GM12873 (cell line): Measurements from ENCODE around the gene ATF6B.

Experiments
- TF ChIP-seq, protein P1 (sequence below): IDR thresholded peaks from 2 replicates; pipeline ENCODE4 v1.5.1; 2012; ENCODE audit warnings: low read depth, mild to moderate bottlenecking, moderate library complexity, low read length, control low read depth; ENCODE audit not compliant: insufficient read depth; ENCODE audit errors: missing control alignments

The ATF6B gene

DNA sequence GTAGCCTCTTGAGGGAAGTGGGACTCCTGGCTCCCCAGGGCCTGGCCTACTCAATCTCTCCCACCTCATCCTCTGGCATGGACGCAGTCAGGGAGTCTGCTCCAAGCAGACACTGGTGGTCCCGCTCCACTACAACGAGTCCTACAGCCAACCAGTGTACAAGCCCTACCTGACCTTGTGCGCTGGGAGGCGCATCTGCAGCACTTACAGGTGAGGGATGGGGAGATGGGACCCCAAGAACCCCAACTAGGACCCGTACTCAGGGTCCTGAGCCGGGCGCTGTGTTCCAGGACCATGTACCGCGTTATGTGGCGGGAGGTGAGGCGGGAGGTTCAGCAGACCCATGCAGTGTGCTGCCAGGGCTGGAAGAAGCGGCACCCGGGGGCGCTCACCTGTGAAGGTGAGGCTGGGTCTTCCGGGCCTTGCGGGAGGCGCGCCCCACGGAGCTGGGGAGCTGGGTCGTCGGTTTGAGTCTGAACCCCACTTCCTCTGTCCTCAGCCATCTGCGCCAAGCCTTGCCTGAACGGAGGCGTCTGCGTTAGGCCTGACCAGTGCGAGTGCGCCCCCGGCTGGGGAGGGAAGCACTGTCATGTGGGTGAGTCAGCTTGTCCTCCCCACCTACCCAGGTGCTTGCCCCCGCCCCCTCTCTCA lies 38.5 kb upstream of the ATF6B start:
- TF ChIP-seq, protein P1, sequence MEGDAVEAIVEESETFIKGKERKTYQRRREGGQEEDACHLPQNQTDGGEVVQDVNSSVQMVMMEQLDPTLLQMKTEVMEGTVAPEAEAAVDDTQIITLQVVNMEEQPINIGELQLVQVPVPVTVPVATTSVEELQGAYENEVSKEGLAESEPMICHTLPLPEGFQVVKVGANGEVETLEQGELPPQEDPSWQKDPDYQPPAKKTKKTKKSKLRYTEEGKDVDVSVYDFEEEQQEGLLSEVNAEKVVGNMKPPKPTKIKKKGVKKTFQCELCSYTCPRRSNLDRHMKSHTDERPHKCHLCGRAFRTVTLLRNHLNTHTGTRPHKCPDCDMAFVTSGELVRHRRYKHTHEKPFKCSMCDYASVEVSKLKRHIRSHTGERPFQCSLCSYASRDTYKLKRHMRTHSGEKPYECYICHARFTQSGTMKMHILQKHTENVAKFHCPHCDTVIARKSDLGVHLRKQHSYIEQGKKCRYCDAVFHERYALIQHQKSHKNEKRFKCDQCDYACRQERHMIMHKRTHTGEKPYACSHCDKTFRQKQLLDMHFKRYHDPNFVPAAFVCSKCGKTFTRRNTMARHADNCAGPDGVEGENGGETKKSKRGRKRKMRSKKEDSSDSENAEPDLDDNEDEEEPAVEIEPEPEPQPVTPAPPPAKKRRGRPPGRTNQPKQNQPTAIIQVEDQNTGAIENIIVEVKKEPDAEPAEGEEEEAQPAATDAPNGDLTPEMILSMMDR: no peak

DNA sequence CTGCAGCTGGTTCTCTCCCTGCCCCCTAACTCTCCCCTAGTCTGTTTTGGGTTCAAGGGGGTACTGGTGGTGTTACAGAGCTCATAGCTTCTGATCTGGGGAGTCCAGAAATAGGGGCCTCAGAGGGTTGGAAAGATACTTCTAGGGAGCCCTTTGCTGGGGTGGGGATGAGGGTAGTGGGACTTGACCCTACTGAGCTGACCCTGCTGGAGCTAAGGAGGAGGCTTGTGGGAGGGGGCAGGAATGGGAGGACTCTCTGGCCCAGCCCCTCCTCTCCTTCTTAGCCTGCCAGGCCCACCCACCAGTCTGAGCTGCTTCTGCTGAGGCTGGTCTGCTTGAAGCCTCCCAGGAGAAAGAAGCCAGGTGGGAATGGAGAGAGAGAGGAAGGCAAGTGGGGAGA lies 36.2 kb upstream of the ATF6B start, which contains the start of gene EGFL8:
TSS of gene EGFL8 (plus strand) at position 301 of the 400 bp plus-strand sequence. CDS start 1,571 bp downstream, outside the sequence.
- TF ChIP-seq, protein P1: no peak

DNA sequence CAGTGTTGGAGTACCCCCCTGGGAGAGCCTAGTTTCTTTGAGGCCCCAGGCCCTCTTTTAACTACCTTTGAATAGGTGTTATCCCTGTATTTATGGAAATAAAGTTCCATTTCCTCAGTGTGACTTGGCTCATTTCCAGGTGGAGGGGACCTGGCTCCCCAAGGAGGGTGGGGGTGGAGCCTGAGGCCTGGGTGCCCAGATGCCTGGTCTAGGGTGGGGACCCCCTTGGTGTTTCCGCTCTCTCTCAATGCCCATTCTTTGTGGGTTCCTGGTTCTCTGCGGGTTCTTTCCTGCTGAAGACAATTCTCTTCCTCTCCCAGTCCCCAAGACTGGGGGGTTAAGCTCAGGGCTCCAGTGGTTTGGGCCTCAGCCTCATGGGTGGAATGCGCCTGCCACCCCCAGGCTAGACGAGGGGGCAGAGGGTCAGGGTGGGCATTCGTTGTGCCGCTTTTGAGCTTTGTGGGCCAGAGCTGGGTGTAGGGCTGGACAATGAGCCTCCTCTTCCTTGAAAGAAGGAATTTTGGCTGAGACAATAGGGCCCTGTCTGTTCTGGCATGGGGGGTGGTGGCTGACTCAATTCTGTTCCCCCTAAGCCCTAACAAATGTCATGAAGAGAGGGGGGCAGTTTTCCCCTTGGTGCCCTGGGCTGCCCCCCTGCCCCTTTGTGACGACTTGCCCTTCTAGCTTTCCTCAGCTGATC lies 35.7 kb upstream of the ATF6B start:
- TF ChIP-seq, protein P1: no peak

DNA sequence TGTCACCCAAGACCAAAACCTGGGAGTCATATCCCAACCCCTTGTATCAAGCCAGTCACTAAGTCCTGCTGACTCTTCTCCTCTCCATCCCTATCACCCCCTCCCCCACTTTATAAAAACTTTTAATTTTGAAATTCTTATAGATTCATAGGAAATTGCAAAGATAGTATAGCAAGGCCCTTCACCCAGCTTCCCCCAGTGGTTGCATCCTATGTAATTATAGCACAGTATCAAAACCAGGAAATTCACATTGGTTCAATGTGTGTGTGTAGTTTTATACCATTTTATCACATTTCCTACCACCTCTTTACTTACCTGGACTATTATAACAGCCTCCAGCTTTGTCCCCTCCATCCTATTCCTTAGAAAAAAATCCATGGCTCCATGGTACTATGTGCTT lies 30.0 kb upstream of the ATF6B start:
- TF ChIP-seq, protein P1: no peak

DNA sequence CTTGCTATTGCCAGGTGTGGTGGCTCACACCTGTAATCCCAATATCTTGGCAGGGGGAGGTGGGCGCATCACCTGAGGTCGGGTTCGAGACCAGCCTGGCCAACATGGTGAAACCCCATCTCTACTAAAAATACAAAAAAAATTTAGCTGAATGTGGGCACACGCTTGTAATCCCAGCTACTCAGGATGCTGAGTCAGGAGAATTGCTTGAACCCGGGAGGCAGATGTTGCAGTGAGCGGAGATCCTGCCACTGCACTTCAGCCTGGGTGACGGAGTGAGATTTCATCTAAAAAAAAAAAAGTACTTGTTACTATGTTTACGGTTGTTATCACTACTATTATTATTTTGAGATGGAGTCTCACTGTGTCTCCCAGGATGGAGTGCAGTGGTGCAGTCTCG lies 28.8 kb upstream of the ATF6B start:
- TF ChIP-seq, protein P1: no peak

DNA sequence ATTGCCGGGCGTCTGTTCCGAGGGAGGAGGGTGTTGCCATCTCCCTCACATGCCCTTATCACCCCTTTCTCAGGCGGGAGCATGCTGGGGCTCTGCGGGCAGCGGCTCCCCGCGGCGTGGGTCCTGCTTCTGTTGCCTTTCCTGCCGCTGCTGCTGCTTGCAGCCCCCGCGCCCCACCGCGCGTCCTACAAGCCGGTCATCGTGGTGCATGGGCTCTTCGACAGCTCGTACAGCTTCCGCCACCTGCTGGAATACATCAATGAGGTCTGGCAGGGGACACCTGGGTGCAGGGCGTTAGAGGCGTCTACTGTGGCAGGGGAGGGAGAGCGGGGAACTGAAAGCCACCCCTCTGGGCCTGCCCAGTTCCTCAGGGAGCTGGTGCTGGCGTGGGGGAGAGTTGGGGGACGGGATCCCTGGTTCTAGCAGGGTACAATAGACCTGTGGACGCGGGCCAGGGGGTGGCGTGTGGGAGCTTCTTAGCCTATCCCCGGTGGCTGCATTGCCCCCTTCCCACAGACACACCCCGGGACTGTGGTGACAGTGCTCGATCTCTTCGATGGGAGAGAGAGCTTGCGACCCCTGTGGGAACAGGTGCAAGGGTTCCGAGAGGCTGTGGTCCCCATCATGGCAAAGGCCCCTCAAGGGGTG lies 26.6 kb upstream of the ATF6B start:
- TF ChIP-seq, protein P1: peak; percentile 65

DNA sequence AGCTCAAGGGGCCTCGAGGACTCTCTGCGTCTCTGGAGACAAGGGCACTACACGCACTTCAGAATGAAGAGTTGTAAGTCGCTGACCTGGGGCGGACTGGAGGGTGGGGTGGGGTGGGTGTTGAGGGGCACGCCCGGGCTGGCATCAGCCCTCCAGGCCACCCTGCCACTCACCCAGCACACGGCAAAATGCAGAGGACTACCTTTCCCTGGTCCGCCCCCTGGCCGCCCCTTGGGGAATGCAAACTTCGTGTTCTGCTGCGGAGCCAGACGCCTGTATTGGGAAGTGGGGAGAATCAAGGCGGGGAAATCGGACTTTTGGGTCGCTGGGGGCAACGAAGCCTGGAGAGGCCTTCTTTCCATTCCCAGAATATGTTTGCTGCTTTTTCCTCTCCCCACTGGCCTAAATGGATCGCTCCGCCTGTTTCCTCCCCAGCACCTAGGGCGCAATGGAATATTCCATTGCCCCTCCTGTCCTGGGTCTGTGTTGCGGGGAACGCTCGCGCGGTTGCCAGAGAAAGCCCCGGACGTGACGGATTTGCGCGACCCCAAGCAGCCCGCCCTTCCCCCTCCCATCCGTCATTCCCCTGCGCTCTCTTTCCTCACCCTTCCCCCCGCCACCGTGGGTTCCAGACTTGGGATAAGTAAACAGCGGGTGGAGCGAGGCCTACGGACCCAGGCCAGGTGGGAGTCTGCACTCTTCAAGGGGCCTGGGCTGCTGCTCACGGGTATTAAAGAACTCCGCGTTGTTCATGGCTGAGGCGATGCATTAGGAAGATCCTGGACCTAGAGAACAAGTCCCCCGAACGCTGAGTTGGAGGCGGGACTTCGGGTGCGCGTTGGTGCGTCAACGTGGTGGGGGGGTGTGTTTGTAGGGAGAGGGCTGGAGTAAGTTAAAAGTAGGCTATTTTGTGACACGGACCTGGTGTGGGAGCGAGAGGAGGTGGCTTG lies 25.8 kb upstream of the ATF6B start, which contains the start of gene PPT2:
TSS of gene PPT2 (plus strand) at position 578 of the 950 bp plus-strand sequence. CDS start 454 bp downstream, outside the sequence.
- TF ChIP-seq, protein P1: peak; percentile 3
